ENCODE data around the gene NDUFA12.
"Not testable (repeated sequence)": the region's sequence is repeated elsewhere in the genome, so short reads cannot be mapped to it uniquely, and the experiment has no call there.

NDUFA12 gene

DNA sequence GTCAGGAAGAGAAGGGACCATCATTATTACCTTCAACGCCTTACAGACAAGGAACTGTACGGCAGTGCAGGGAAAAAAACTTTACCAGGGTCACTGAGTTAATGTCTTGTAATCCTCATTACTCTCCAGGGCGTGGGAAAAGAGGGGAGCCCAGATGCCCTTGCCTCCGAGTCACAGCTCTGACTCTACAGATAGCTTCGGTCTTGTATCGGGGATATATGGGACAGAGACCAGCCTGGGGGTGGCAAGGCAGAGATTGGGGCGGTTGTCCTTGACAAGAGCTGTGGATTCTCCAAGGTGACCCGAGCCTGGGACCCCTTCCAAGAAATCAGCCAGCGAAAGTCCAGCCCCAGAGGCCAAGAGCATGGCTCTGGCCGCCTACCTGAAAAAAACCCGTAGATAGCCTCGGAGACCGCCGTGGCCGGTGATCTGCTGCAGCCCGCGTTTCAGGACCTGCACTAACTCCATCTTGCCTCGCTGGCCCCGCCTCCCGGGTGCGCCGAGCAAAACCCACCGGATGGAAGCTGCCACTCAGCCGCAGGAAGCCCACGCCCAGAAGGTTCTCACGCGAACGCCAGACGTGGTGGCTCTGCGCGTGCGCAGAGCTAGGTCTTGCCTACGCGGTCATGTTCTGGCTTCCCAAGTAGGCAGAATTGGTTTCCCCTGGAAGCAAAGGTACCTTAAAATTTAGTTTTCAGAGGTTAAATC, at the start of gene NDUFA12:
TSS of gene NDUFA12 (minus strand) at position 485 of the 708 bp plus-strand sequence. CDS start at position 468, 17 bp downstream.
- peak; percentile 94 for DNase-seq

DNA sequence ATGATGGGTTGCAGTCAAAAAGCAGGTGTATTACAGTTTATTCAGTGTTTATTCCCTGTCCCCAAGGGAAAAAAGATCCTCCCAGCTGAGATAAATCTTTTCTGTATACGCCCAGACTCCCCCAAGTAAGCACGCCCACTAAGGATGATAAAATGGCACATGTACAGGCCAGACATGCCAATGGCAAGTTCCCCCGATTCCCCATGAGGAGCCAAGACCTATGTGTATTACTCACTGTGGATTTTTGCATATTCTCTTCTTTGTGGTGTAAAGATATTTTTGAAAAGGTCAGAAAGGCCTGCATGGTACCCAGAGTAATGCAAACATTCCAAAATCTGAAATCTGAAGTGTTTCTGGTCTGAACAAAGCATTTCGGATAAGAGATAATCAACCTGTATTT, 47.7 kb upstream of the NDUFA12 start:
- DNase-seq = no peak

- no peak for DNase-seq
These were observed 34.4 kb upstream of the NDUFA12 start for GRCh38 chr12:95037906-95038305.

DNA sequence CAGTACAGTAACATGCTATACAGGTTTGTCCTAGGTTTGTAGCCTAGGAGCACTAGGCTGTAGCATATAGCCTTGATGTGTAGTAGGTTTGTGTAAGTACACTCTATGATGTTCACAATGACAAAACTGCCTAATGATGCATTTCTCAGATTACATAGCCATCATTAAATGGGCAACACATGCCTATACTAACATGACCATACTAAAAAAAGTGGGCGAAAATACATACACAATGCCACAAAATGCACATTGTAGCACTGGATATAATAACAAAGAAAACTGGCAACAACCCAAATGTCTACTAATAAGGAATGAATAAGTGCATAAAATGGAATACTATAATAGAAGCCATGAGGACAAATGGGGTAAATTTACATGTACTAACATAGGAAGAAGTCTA, 31.3 kb upstream of the NDUFA12 start:
- DNase-seq = no peak

- no peak for DNase-seq
These were observed 19.0 kb upstream of the NDUFA12 start for GRCh38 chr12:95022477-95022876.

GRCh38 chr12:95017482-95017881, 14.0 kb upstream of the NDUFA12 start:
- no peak for DNase-seq

DNA sequence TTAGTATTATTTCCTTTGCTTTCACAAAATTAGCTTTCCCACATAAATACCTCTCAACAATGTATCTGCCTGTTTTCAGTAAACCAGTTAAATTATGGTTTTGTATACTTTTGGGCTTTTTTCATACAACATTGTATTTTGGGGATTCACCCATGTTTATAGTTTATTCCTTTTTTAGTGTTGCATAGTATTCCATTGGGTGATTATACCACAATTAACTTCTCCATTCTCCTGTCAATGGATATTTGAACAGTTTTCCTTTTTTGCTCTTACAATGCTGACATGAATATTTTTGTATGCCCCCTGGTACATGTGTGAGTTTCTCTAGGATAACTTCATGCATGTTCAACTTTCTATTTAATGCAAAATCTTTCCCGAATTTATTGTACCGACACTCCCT, 12.6 kb upstream of the NDUFA12 start:
- DNase-seq = no peak

GRCh38 chr12:95014554-95014953, 11.1 kb upstream of the NDUFA12 start:
- DNase-seq = no peak

DNA sequence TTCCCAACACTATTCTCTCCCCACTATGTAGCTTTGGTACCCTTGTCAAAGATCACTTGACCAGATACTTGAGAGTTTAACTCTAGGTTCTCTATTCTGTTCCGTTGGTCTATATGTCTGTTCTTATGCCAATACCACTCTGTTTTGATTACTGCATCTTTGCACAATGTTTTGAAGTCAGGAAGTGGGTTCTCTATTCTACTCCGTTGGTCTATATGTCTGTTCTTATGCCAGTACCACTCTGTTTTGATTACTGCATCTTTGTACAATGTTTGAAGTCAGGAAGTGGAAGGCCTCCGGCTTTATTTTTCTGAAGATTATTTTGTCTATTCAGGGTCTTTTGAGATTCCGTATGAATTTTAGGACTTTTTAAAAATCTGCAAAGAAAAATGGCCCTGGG, 2.7 kb upstream of the NDUFA12 start:
- DNase-seq = no peak

- no peak for DNase-seq
These were observed 1.1 kb upstream of the NDUFA12 start for GRCh38 chr12:95004610-95005009.

GRCh38 chr12:95003921-95004272, 400 bp upstream of the NDUFA12 start:
- no peak for DNase-seq

GRCh38 chr12:95002754-95003153, 743 bp downstream of the NDUFA12 start:
- DNase-seq = no peak

DNA sequence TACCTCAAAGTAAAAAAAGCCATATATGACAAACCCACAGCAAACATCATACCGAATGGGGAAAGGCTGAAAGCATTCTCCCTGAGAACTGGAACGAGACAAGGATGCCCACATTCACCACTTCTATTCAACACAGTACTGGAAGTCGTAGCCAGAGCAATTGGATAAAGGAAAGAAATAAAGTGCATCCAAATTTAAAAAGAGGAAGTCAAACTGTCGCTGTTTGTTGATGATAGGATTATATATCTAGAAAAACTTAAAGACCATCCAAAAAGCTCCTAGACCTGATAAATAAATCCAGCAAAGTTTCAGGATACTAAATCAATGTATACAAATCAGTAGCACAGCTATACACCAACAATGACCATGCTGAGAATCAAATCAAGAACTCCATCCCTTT, 5.2 kb downstream of the NDUFA12 start:
- DNase-seq = no peak

DNA sequence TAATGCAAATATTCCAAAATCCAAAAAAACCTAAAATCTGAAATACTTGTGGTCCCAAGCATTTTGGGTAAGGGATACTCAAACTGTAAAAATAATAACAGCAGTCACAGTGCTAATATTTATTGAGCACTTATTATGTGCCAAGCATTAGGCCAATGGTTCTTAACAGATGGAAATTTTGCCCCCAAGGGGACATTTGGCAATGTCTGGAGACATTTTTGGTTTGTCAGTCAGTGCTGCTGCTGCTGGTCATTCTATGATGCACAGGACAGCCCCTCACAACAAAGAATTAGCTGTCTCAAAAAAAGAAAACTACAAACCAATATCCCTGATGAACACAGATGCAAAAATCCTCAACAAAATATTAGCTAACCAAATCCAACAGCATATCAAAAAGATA, 5.8 kb downstream of the NDUFA12 start:
- no peak for DNase-seq

DNA sequence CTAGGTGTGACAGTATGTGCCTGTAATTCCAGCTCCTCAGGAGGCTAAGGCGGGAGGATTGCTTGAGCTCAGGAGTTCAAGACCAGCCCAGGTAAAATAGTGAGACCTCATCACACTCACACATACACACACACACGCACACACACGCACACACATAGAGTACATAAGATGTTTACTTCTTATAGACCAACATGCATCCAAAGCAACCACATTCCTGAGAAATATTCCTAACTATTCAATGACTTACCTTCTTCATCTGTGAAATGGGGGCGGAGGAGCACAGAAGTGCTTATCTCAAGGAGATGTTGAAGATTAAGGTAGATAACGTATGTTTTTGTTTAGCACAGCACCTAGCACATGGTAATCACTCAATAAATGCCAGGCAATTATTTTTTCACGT, 6.4 kb downstream of the NDUFA12 start:
- no peak for DNase-seq

DNA sequence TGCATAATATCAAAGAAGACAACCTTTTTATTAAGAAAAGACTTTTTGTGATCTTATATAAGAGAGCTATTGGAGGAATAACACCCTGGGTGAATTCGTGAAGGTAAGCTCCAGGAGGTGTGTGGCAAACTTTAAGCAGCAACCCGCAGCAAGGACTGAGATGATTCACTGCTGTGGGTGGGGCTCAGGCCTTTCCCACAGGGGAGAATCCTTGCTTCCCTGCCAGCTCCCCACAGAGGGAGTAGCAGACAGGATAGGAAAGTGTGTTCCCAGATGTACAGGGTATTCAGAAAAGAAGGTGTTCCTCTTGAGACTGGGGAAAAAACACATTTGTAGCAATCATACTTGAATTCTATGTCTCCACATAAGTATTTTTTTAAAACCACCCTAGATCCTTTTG, 9.2 kb downstream of the NDUFA12 start:
- no peak for DNase-seq

DNA sequence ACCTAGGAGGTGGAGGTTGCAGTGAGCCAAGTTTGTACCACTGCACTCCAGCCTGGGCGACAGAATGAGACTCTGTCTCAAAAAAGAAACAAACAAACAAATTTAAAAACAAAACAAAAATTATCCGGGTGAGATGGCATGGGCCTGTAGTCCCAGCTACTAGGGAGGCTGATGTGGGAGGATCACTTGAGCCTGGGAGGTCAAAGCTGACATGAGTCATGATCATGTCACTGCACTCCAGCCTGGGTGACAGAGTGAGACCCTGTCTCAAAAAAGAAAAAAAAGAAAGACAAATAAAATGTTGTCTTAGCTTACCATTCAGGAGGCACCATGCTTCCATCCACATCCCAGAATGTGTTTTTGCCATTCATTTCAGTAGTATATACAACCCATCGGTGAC, 9.6 kb downstream of the NDUFA12 start:
- DNase-seq = not testable (repeated sequence)

DNA sequence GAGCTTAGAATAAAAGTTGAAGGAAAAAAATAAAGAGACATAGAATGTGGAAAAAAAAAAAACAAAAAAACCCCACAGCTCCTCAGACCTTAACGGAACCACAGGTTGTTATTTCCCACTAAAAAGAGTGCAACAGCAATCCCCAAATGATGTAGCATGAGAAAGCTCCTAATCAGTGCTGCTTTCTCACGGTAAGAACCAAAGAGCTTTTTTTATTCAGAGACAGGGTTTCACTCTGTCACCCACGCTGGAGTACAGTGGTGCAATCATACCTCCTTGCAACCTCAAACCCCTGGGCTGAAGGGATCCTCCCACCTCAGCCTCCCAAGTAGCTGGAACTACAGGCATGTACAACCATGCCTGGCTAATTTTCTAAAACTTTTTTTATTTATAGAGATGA, 13.3 kb downstream of the NDUFA12 start:
- DNase-seq = no peak

DNA sequence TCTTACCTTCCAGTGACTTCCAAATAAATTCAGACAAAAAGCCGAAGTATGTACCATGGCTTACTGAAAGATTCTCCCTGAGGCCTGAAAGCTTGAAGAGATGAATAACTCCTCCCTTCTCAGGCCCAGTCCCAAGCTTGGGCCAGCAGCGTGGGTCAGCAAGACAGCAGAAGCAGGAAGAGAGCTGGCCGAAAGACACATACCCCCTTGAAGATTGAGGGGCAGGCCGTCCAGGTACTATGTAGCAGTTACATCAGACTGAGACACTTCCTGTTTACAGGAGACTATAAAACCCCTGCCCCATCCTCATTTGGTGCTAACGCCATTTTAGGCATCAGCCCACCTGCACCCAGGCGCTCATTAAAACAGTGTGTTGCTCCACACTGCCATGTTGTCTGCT, 15.0 kb downstream of the NDUFA12 start:
- no peak for DNase-seq

GRCh38 chr12:94987801-94988200, 15.7 kb downstream of the NDUFA12 start:
- no peak for DNase-seq

DNA sequence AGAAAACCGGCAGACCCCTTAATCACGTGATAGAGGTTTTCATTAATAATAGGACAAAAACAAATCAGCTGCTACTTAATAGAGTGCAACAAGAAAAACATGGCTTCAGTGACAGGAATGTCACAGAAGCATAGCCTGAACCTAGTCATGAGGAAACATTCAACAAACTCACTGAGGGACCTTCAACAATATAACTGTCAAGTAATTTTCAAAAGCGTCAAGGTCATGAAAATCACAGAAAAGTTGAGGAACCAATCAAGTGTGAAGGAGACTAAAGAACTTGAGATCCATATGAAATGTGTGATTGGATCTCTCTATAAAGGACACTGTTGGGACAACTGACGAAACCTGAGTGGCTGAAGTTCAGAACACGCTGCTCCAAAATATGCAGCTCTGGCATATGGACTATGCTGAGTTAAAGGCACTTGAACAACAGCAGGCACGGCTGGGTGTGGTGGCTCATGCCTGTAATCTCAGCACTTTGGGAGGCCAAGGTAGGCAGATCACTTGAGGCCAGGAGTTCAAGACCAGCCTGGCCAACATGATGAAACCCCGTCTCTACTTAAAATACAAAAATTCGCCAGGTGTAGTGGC, 16.3 kb downstream of the NDUFA12 start:
- no peak for DNase-seq

DNA sequence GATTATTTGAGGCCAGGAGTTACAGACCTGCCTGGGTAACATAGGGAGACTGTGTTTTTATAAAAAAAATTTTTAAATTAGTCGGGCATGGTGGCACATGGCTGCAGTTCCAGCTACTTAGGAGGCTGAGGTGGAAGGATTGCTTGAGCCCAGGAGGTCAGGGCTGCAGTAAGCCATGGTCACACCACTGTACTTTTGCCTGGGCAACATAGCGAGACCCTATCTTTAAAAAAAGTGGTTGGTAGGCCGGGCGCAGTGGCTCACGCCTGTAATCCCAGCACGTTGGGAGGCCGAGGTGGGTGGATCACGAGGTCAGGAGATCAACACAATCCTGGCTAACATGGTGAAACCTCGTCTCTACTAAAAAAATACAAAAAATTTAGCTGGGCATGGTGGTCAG, 18.4 kb downstream of the NDUFA12 start:
- DNase-seq = not testable (repeated sequence)

GRCh38 chr12:94983321-94983720, 20.2 kb downstream of the NDUFA12 start:
- no peak for DNase-seq

- DNase-seq = no peak
These were observed 21.0 kb downstream of the NDUFA12 start for GRCh38 chr12:94982456-94982855.

- DNase-seq = no peak
These were observed 22.9 kb downstream of the NDUFA12 start for GRCh38 chr12:94980577-94980976.
